Keratinocyte (primary cell): ENCODE data around the gene ERFL.

ENCODE experiments used
- EZH2 ChIP-seq: IDR thresholded peaks from one replicate; pipeline ENCODE4 v1.6.1; 2012; ENCODE audit warnings: inconsistent platforms, mild to moderate bottlenecking, low read length, moderate library complexity
- TF ChIP-seq, protein P1 (sequence below), 3 experiments: IDR thresholded peaks in 1 of 3; conservative IDR thresholded peaks in 1 of 3; optimal IDR thresholded peaks in 1 of 3; 2 replicates in 2 of 3; 3 replicates in 1 of 3; pipeline versions ENCODE3 to v1.5.1; 2011; ENCODE audit warnings: low read length in 3 of 3, mild to moderate bottlenecking in 3 of 3, moderate library complexity in 2 of 3, control low read depth in 1 of 3, inconsistent platforms in 1 of 3; ENCODE audit not compliant: insufficient read depth in 2 of 3; ENCODE audit errors: extremely low read depth in 1 of 3

DNA sequence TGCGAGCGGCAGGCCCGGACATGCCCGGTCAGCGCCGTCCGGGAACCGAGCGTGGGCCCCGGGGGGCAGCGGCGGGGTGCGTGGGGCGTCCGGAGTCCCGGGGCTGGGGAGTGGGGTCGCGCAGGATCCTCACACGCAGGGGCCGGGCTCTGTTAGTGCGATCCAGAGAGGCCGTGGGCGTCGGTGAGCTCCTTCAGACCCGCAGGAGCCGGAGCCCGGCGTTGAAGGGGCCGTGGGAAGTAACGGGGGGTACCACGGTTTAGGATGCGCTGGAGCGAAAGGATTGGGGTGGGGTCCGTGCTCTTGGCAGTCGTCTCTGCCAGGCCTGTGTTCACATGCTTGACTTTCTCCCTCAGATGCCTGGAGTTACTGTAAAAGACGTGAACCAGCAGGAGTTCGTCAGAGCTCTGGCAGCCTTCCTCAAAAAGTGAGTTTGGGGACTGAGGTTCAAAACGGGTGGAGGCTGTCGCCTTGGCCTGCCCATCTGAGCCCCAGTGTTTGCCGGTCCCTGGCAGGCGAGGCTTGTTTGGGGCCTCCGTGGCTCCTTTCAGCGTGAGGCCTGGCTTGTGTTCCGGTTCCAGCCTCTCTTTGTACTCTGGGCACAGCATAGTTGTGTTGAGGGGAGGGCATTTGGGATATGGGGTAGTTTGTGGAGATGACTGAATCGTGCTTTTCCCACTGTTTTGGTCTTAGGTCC lies 67.7 kb downstream of the ERFL start:
- no peak for TF ChIP-seq EZH2
- TF ChIP-seq, protein P1, sequence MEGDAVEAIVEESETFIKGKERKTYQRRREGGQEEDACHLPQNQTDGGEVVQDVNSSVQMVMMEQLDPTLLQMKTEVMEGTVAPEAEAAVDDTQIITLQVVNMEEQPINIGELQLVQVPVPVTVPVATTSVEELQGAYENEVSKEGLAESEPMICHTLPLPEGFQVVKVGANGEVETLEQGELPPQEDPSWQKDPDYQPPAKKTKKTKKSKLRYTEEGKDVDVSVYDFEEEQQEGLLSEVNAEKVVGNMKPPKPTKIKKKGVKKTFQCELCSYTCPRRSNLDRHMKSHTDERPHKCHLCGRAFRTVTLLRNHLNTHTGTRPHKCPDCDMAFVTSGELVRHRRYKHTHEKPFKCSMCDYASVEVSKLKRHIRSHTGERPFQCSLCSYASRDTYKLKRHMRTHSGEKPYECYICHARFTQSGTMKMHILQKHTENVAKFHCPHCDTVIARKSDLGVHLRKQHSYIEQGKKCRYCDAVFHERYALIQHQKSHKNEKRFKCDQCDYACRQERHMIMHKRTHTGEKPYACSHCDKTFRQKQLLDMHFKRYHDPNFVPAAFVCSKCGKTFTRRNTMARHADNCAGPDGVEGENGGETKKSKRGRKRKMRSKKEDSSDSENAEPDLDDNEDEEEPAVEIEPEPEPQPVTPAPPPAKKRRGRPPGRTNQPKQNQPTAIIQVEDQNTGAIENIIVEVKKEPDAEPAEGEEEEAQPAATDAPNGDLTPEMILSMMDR (optimal IDR thresholded peaks at IDR 0.05 in 1 of 3, IDR thresholded peaks at IDR 0.05 in 1 of 3, conservative IDR thresholded peaks at IDR 0.05 in 1 of 3; ENCODE audit: extremely low read depth in 1 of 3, insufficient read depth in 2 of 3, low read length in 3 of 3), result no peak
